GM19035 (cell line): ENCODE results near the gene VCX2.
"Not testable (repeated sequence)": the region's sequence is repeated elsewhere in the genome, so short reads cannot be mapped to it uniquely, and the experiment has no call there.

Experiments used
- ATAC-seq: cut with Tn5 transposase; IDR thresholded peaks from one replicate; pipeline ENCODE4 v1.9.1; 2021; ENCODE audit not compliant: unreplicated experiment

The VCX2 gene

GRCh38 chrX:8122538-8122937 is 48.5 kb downstream of the VCX2 start:
- ATAC-seq, result no peak

DNA sequence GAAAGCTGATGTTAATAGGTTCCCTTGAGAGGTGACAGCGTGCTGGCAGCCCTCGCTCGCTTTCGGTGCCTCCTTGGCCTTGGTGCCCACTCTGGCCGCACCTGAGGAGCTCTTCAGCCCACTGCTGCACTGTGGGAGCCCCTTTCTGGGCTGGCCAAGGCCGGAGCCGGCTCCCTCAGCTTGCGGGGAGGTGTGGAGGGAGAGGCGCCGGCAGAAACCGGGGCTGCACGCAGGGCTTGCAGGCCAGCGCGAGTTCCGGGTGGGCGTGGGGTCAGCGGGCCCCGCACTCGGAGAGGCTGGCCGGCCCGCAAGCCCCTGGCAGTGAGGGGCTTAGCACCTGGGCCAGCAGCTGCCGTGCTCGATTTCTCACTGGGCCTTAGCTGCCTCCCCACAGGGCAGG is 49.7 kb downstream of the VCX2 start:
- not testable (repeated sequence) for ATAC-seq
